T-cell (primary cell): ENCODE data around the gene DAP3. TPM values are rescaled to one million over a fixed set of nuclear protein-coding genes. Genes with fewer than 3 reads are reported as not detected.
"Not testable (repeated sequence)": the region's sequence is repeated elsewhere in the genome, so short reads cannot be mapped to it uniquely, and the experiment has no call there.

ENCODE experiments used
- ATAC-seq, 4 experiments: fragments of 200-7000 bp in 3 of 4; fragments of 150-1000 bp in 1 of 4; cut with Tn5 transposase; replicated peaks in 1 of 4; 1 replicate in 3 of 4; 2 replicates in 1 of 4; pipeline ENCODE4 v1.10.0; 2021; ENCODE audit warnings: moderate library complexity in 3 of 4, mild to moderate bottlenecking in 2 of 4, moderate number of reproducible peaks in 1 of 4
- CTCF ChIA-PET, 2 donors: fragments of 300-600 bp; sonication (Branson Sonifier 250); formaldehyde crosslinking; loops; one replicate each; lab custom pipeline; 2022; ENCODE audit warnings: antibody characterized with exemption in 2 of 2; lab: Charles Lee
- POLR2A ChIA-PET, 2 donors: fragments of 300-600 bp; sonication (Branson Sonifier 250); formaldehyde crosslinking; loops; one replicate each; lab custom pipeline; 2022; ENCODE audit warnings: antibody characterized with exemption in 2 of 2; lab: Charles Lee
- DNase-seq, 35 experiments: peaks; one replicate each; pipeline versions ENCODE4 v3.0.0 to v3.0.0-alpha.2; 2013 to 2023
- H3K27ac ChIP-seq: one replicate; pipeline ENCODE4 v1.5.1; 2013; ENCODE audit warnings: low read length
- H3K27me3 ChIP-seq, 2 experiments: replicated peaks in 1 of 2; 1 replicate in 1 of 2; 2 replicates in 1 of 2; pipeline versions ENCODE4 v1.6.1 to v1.7.0; 2013; ENCODE audit warnings: low read length in 1 of 2, mixed read lengths in 1 of 2; ENCODE audit not compliant: control insufficient read depth in 2 of 2, insufficient read depth in 2 of 2; ENCODE audit errors: extremely low read depth in 1 of 2
- H3K36me3 ChIP-seq, 2 donors: 1 replicate in 1 of 2; 2 replicates in 1 of 2; pipeline versions ENCODE4 v1.6.1 to v1.7.0; 2013; ENCODE audit warnings: low read length in 1 of 2; ENCODE audit not compliant: control insufficient read depth in 2 of 2, insufficient read depth in 1 of 2; ENCODE audit errors: extremely low read depth in 1 of 2
- H3K4me1 ChIP-seq, 2 experiments: 1 replicate in 1 of 2; 2 replicates in 1 of 2; pipeline versions ENCODE4 v1.6.1 to v1.7.0; 2013; ENCODE audit warnings: low read length in 2 of 2, mixed read lengths in 1 of 2; ENCODE audit not compliant: insufficient read depth in 2 of 2, control insufficient read depth in 1 of 2; ENCODE audit errors: extremely low read depth in 1 of 2
- H3K4me3 ChIP-seq, 2 donors: 1 replicate in 1 of 2; 2 replicates in 1 of 2; pipeline versions ENCODE4 v1.5.1 to v1.7.0; 2013; ENCODE audit warnings: mild to moderate bottlenecking in 2 of 2, low read length in 1 of 2, moderate library complexity in 1 of 2; ENCODE audit not compliant: control insufficient read depth in 1 of 2; ENCODE audit errors: extremely low read depth in 1 of 2
- H3K9me3 ChIP-seq: 2 replicates; pipeline ENCODE4 v1.7.0; 2013
- H3K27ac Mint-ChIP-seq, 2 donors: one replicate each; pipeline ENCODE4 v1.8.0; 2020 to 2021; ENCODE audit warnings: mild to moderate bottlenecking in 2 of 2, mixed read lengths in 2 of 2
- H3K27me3 Mint-ChIP-seq, 2 donors: one replicate each; pipeline ENCODE4 v1.8.0; 2021 to 2022; ENCODE audit warnings: mixed read lengths in 2 of 2
- H3K36me3 Mint-ChIP-seq: one replicate; pipeline ENCODE4 v1.8.0; 2021; ENCODE audit warnings: mixed read lengths
- H3K4me1 Mint-ChIP-seq, 3 donors: one replicate each; pipeline ENCODE4 v1.8.0; 2020 to 2022; ENCODE audit warnings: mixed read lengths in 3 of 3, mild to moderate bottlenecking in 1 of 3
- H3K4me3 Mint-ChIP-seq, 3 donors: one replicate each; pipeline ENCODE4 v1.8.0; 2020 to 2022; ENCODE audit warnings: mild to moderate bottlenecking in 3 of 3, mixed read lengths in 3 of 3, moderate library complexity in 3 of 3
- H3K9me3 Mint-ChIP-seq, 3 donors: one replicate each; pipeline ENCODE4 v1.8.0; 2020 to 2022; ENCODE audit warnings: mixed read lengths in 3 of 3
- WGBS: methylation state at CpG from one replicate; pipeline ENCODE4 v1.1.5; 2013; ENCODE audit warnings: missing lambda C conversion rate; ENCODE audit not compliant: insufficient coverage; 5-methylcytosine and 5-hydroxymethylcytosine counted together
- total RNA-seq, 35 experiments: library from RNA in 6 of 35; stranded (reverse) in 6 of 35; fragments of 120-200 nt in 1 of 35; gene quantifications; one replicate each; pipeline versions ENCODE4 v1.2.1 to v1.2.4 and lab custom pipeline; 2013 to 2026

DAP3 gene
- total RNA-seq, 5 donors from 2014 or later (not counting 1 experiment from before 2014, with no cell fraction given) = 112 to 140 (median 133) TPM

- ATAC-seq = no peak
- ChIA-PET POLR2A (no interaction called here), CTCF (no interaction called here)
- H3K4me3 Mint-ChIP-seq = no peak overlapping the region
- Histone ChIP-seq H3K9me3 (no peaks in the 10 kb centered on the region), H3K27me3 (no peaks in the 10 kb centered on the region), H3K36me3 (peaks cover 4 to 31% of the 10 kb centered on the region in 2 donors), H3K4me3 (no peak overlapping the region), H3K4me1 (no peaks in the 10 kb centered on the region), H3K27ac (no peak overlapping the region)
- H3K9me3 Mint-ChIP-seq = no peaks in the 10 kb centered on the region
- DNase-seq = no peak
- no peaks in the 10 kb centered on the region for H3K27me3 Mint-ChIP-seq
- peaks cover 36% of the 10 kb centered on the region for H3K36me3 Mint-ChIP-seq
- 100% methylated on average over 2 of the region's 2 CpGs for WGBS
- no peak overlapping the region for H3K27ac Mint-ChIP-seq
- peaks cover 0 to 5% (median 0%) of the 10 kb centered on the region in 3 donors for H3K4me1 Mint-ChIP-seq
Observed at GRCh38 chr1:155657463-155657862, 31.4 kb upstream of the DAP3 start.

- no CpG with 5 or more reads among the region's 4 CpGs for whole genome bisulfite sequencing
- H3K4me3 ChIP-seq, H3K27me3 Mint-ChIP-seq, H3K4me1 Mint-ChIP-seq, H3K9me3 ChIP-seq, H3K27ac ChIP-seq, CTCF ChIA-PET, H3K4me1 ChIP-seq, H3K4me3 Mint-ChIP-seq, H3K27ac Mint-ChIP-seq, DNase-seq, POLR2A ChIA-PET, ATAC-seq, H3K27me3 ChIP-seq, H3K9me3 Mint-ChIP-seq: not testable (repeated sequence)
- H3K36me3 ChIP-seq = peaks cover 5 to 54% of the 10 kb centered on the region in 2 donors
- H3K36me3 Mint-ChIP-seq = peaks cover 48% of the 10 kb centered on the region
Observed at GRCh38 chr1:155661239-155661638, 27.7 kb upstream of the DAP3 start.

- peaks cover 11 to 80% of the 10 kb centered on the region in 2 donors for H3K36me3 ChIP-seq
- POLR2A ChIA-PET = no interaction called here
- CTCF ChIA-PET = no interaction called here
Observed at GRCh38 chr1:155669233-155670162, 19.4 kb upstream of the DAP3 start.

DNA sequence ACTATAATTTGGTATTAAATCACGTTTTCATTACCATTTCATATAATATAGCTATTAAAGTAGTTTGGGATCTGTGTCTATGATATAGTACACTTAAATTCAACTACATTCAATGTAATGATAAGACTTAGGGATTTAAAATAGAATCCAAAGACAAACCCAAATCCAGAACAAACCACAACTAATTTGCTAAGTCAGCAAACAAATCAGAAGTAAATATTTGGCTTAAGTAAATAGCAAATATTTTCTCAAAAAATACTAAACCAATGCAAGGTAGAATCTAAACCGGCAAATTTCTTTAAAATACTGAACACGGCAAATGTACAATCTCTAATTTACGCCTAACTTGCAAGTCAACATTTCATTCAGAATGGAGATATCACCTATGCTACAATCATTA lies 17.1 kb upstream of the DAP3 start:
- peaks cover 56% of the 10 kb centered on the region for H3K36me3 Mint-ChIP-seq
- CTCF ChIA-PET = no interaction called here

More at GRCh38 chr1:155669233-155670162, 19.4 kb upstream of the DAP3 start:
- ATAC-seq (no peak), DNase-seq (no peak)
- no peaks in the 10 kb centered on the region for H3K9me3 Mint-ChIP-seq
- 100% methylated on average over 1 of the region's 5 CpGs for WGBS
- H3K27me3 Mint-ChIP-seq = no peaks in the 10 kb centered on the region
- no peaks in the 10 kb centered on the region for H3K9me3 ChIP-seq
- H3K36me3 Mint-ChIP-seq = peaks cover 50% of the 10 kb centered on the region
- H3K27ac Mint-ChIP-seq = no peak overlapping the region
- no peaks in the 10 kb centered on the region for H3K4me1 ChIP-seq
- no peak overlapping the region for H3K4me3 ChIP-seq
- no peak overlapping the region for H3K27ac ChIP-seq
- H3K4me1 Mint-ChIP-seq = no peaks in the 10 kb centered on the region
- no peaks in the 10 kb centered on the region for H3K27me3 ChIP-seq
- no peak overlapping the region for H3K4me3 Mint-ChIP-seq

GRCh38 chr1:155673003-155673402 lies 15.9 kb upstream of the DAP3 start:
- POLR2A ChIA-PET = no interaction called here
- ATAC-seq = no peak
- Histone ChIP-seq H3K4me3 (no peak overlapping the region), H3K27ac (no peak overlapping the region), H3K27me3 (no peaks in the 10 kb centered on the region), H3K9me3 (no peaks in the 10 kb centered on the region), H3K4me1 (no peaks in the 10 kb centered on the region), H3K36me3 (peaks cover 19 to 84% of the 10 kb centered on the region in 2 donors)
- 100% methylated on average over 5 of the region's 6 CpGs for WGBS
- no peaks in the 10 kb centered on the region for H3K27me3 Mint-ChIP-seq
- CTCF ChIA-PET = no interaction called here
- H3K27ac Mint-ChIP-seq = no peak overlapping the region
- no peak for DNase-seq
- no peaks in the 10 kb centered on the region for H3K9me3 Mint-ChIP-seq
- H3K4me1 Mint-ChIP-seq = no peaks in the 10 kb centered on the region
- peaks cover 64% of the 10 kb centered on the region for H3K36me3 Mint-ChIP-seq
- no peak overlapping the region for H3K4me3 Mint-ChIP-seq

More for the DNA sequence above, 17.1 kb upstream of the DAP3 start:
- Histone ChIP-seq H3K4me1 (no peaks in the 10 kb centered on the region), H3K9me3 (no peaks in the 10 kb centered on the region), H3K27me3 (no peaks in the 10 kb centered on the region), H3K27ac (no peak overlapping the region), H3K4me3 (no peak overlapping the region), H3K36me3 (peaks cover 22 to 84% of the 10 kb centered on the region in 2 donors)
- Mint-ChIP-seq H3K4me1 (no peaks in the 10 kb centered on the region), H3K4me3 (no peak overlapping the region), H3K27me3 (no peaks in the 10 kb centered on the region), H3K27ac (no peak overlapping the region), H3K9me3 (no peaks in the 10 kb centered on the region)
- DNase-seq (no peak), ATAC-seq (no peak)
- POLR2A ChIA-PET = interaction anchor here in 1 of 2 donors (0.5 kb wide), 1 partner anchor 413 kb away, joined by 4 read pairs; no protein-coding TSS in a partner anchor
- WGBS = no CpG with 5 or more reads among the region's 4 CpGs

- Histone ChIP-seq H3K4me1 (peaks cover 0 to 4% of the 10 kb centered on the region in 2 experiments), H3K4me3 (no peak overlapping the region), H3K9me3 (no peaks in the 10 kb centered on the region), H3K27me3 (no peaks in the 10 kb centered on the region), H3K27ac (no peak overlapping the region), H3K36me3 (peaks cover 14 to 77% of the 10 kb centered on the region in 2 donors)
- ChIA-PET CTCF (no interaction called here), POLR2A (no interaction called here)
- 100% methylated on average over 1 of the region's 4 CpGs for WGBS
- Mint-ChIP-seq H3K4me1 (peaks cover 8 to 16% (median 14%) of the 10 kb centered on the region in 3 donors), H3K36me3 (peaks cover 55% of the 10 kb centered on the region), H3K9me3 (no peaks in the 10 kb centered on the region), H3K27me3 (no peaks in the 10 kb centered on the region), H3K4me3 (no peak overlapping the region), H3K27ac (no peak overlapping the region)
- ATAC-seq (no peak), DNase-seq (no peak)
Observed at GRCh38 chr1:155678027-155678426, 10.9 kb upstream of the DAP3 start.
